Stimulated activated CD8-positive, alpha-beta memory T cell treated with anti-CD3 and anti-CD28 coated beads, Interleukin-7, amount 100 ng/mL, for 48 hours (primary cell): ENCODE measurements around the gene JAKMIP2.
"Not testable (repeated sequence)": the region's sequence is repeated elsewhere in the genome, so short reads cannot be mapped to it uniquely, and the experiment has no call there.

Experiments used
- DNase-seq, 2 donors: peaks; one replicate each; pipeline ENCODE4 v3.0.0-alpha.2; 2020; ENCODE audit warnings: low read depth in 1 of 2; ENCODE audit errors: extremely low read depth in 1 of 2

JAKMIP2 gene

DNA sequence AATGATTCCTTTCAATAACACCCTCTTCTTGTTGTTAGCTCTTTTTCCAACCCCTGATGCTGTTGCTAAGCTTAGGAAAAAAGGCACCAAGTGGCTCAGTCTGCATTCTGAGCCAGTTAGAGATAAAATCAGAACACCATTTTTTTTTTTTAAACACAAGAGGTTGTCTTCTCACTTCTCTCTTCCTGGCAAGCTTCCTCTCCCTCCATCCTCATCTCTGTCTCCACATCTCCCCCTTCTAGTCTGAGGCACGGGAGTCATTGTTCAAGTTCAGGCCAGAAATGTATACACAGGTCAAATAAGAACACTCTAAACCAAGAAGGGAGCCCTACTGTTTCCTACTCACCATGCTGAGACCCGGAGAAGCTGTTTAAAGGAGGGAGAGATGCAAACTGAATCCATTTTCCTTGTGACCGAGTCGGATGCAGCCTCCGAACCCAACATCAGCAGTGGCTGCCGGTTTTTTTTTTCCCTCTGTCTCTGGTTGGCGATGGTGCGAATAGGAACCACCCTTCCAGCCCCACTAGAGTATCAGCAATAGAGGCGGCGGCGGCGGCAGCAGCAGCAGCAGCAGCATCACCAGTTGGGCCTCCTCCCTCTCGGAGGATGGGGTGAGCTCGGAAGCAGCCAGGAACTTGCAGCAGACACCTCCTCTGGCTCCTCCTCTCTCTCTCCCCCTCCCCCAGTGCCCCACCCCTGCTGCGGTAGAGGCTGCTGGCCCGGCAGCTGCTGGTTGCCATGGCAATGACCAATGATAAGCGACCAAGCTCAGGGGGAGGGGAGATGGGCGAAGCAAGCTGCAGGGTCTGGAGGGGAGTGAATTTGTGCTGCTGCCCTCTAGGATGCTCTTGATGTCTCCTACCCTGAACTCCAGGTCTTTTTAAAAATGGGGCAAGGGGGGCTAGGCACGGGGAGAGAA lies at the start of gene JAKMIP2:
TSS of gene JAKMIP2 (minus strand) at position 619 of the 919 bp plus-strand sequence. CDS start 110,922 bp downstream, outside the sequence.
- peak; percentile 74 to 91 for DNase-seq

DNA sequence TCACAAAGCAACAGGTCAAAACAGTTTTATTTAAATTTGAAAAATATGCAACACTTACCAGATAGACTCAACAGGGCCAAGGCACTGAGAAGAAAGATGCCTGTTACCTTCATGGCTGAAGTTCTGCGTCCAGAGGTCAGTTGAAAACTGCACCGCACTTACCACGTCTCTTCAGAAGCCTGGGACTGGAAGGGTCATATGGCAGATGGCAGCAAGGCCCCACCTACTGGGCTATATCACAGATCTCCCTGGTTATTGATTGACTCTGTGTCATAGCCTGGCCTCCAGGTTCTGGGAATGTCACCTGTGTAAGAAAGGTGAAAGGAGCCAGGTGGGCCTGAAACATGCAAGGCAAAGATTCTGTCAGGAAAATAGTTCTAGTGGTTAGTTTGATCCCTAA lies 48.9 kb upstream of the JAKMIP2 start, which contains the start of gene SPINK1:
TSS of gene SPINK1 (minus strand) at position 207 of the 400 bp plus-strand sequence. CDS start at position 113, 94 bp downstream.
- no peak for DNase-seq

- DNase-seq, result no peak
Observed at GRCh38 chr5:147830035-147830434, 47.5 kb upstream of the JAKMIP2 start.

GRCh38 chr5:147827017-147827416 lies 44.5 kb upstream of the JAKMIP2 start:
- not testable (repeated sequence) for DNase-seq

GRCh38 chr5:147826361-147826760 lies 43.8 kb upstream of the JAKMIP2 start:
- no peak for DNase-seq

GRCh38 chr5:147822686-147823491 lies 40.4 kb upstream of the JAKMIP2 start:
- DNase-seq, result no peak

GRCh38 chr5:147822222-147822621 lies 39.7 kb upstream of the JAKMIP2 start:
- DNase-seq, result not testable (repeated sequence)

DNA sequence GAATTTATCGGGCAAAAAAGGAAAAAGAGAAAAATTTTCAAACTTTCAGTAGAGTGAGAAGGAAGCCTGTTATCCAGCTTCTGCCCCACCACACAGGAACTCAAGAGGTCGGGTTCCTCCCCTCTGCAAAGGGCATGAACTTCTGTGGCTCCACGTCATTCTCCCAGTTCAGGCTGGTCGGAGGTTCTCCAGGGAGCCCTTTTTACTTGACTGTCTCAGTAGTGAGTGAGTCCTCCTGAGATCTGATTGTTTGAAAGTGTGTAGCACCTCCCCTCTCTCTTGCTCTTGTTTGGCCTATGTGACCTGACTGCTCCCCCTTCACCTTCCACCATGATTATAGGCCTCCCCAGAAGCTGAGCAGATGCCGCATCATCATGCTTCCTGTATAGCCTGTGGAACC lies 39.2 kb upstream of the JAKMIP2 start:
- no peak for DNase-seq

- DNase-seq, result no peak
Observed at GRCh38 chr5:147819261-147819770, 36.8 kb upstream of the JAKMIP2 start.

DNA sequence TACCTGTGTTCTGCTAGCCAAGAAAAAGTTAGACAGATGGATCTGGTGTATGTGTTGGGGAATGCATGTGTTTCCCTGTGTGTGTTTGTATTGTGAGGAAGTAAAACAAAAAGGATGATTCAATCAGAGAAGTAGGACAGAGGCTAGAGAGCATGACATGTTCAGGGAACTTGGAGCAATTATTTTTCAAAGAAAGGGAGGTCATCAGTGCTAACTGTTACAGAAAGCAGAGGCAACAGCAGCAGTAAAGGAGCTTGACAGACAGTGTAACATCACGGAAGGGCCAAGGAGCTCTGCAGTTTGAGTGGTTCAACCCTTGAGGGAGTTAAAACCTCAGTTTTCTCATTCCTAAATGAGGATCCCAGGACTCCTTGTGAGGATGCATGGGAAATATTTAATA lies 35.8 kb upstream of the JAKMIP2 start:
- DNase-seq, result no peak

DNA sequence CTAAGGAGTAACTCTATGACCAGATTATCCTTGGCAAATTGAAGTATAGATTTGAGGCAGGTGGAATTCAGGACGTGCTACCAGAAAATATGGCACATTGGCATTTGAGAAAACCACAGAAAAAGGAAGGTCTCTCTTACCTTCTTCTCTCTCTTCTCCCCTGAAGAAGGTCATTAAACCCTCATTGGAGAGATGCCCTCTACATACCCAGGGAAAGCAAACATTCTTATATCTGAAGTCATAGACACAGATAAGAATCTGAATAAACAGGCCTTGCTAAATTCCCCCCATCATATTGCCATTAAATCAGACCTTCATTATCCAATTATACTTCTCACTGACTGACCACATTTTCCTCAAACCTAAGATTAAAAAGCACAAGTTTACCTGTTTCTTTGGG lies 31.2 kb upstream of the JAKMIP2 start:
- no peak for DNase-seq

- DNase-seq, result no peak
Observed at GRCh38 chr5:147809830-147810666, 27.5 kb upstream of the JAKMIP2 start.

DNA sequence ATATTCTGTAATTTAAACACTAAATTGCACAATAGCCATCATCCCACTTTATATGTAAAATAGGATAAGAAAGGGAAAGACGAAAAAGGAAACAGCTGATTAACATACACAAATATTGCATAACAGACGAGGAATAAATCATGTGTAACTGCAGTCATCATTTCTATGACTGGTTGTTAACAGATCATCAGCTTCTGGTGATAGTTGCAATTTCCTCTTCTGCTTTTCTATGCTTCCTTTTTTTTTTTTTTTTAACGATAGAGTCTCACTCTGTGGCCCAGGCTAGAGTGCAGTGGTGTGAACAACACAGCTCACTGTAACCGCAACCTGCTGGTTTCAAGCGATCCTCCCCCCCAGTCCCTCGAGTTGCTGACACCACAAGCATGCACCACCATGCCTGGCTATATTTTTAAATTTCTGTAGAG lies 22.5 kb upstream of the JAKMIP2 start:
- no peak for DNase-seq

GRCh38 chr5:147804334-147804733 lies 21.8 kb upstream of the JAKMIP2 start:
- DNase-seq, result no peak

- DNase-seq, result no peak
Observed at GRCh38 chr5:147803926-147804325, 21.4 kb upstream of the JAKMIP2 start.

DNA sequence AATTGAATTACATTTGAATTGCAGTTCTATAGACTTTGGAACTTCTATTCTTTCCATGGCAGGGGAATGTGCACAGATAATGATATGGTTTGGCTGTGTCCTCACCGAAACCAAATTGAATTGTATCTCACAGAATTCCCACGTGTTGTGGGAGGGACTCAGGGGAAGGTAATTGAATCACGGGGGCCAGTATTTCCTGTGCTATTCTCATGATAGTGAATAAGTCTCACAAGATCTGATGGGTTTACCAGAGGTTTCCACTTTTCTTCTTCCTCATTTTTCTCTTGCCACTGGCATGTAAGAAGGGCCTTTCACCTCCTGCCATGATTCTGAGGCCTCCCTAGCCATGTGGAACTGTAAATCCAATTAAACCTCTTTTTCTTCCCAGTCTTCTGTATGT lies 20.6 kb upstream of the JAKMIP2 start:
- not testable (repeated sequence) for DNase-seq

DNA sequence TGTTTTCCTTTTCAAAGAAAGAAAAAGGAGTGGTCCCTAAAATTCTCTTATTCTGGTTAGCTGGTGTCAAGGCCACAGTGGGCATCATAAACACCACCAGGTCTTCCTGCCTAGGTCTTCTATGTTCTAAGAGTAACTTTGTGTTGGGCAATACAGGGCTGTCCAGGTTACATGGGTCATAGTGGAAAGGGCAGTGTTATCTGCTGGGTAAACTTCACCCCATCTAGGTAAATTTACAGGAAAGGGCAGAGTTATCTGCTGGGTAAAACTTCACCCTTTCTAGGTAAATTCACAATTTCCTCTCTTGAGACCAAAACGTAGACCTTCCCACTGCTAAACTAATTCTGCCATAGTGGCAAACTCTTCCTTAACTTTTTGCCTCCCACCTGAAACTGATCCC lies 18.9 kb upstream of the JAKMIP2 start:
- no peak for DNase-seq

- no peak for DNase-seq
Observed at GRCh38 chr5:147800491-147800890, 18.0 kb upstream of the JAKMIP2 start.

- DNase-seq, result no peak
Observed at GRCh38 chr5:147796556-147797308, 14.2 kb upstream of the JAKMIP2 start.

DNA sequence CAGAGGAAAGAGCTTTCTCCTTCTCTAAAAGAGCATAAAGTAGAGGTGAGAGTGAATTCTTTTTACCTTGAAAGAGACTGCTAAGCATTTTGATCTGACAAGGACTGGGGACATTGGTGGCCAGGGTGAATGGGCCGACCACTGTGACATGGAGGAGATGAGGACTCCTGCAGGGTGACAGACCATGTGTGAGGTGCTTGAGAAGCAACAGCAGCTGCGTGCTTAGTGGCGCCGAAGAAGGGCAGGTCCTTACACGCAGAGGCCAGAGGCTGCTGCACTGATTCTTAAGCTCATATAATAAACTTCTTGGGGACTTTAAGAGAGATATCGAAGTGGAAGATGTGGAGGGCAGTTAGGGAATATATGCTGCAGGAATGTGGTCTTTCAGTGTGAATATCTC lies 8.7 kb upstream of the JAKMIP2 start:
- no peak for DNase-seq
